HL-60 (cell line): ENCODE results near the gene FAAP20.

Experiments
- CTCF ChIP-seq: IDR thresholded peaks from one replicate; pipeline ENCODE4 v1.5.1; 2011; ENCODE audit warnings: low read length, control low read depth, inconsistent platforms; ENCODE audit not compliant: insufficient read depth
- REST ChIP-seq: IDR thresholded peaks from 2 replicates; pipeline ENCODE4 v1.6.1; 2012; ENCODE audit warnings: low read depth; ENCODE audit not compliant: insufficient replicate concordance
- SPI1 ChIP-seq: IDR thresholded peaks from 2 replicates; pipeline ENCODE4 v1.6.1; 2012; ENCODE audit warnings: low read depth, mild to moderate bottlenecking, borderline replicate concordance

- TF ChIP-seq CTCF (no peak), SPI1 (no peak), REST (no peak)
Observed at GRCh38 chr1:2184934-2185333, 9.6 kb downstream of the FAAP20 start.
